DOHH2 (cell line): ENCODE data around the gene LRRC41.

Experiments
- H3F3A ChIP-seq: fragments of 200-600 bp; sonication (generic), shearing (Covaris generic); 2 replicates; pipeline ENCODE4 v1.6.0; 2016; ENCODE audit warnings: antibody characterized with exemption, mild to moderate bottlenecking; ENCODE audit not compliant: control insufficient read depth, insufficient read depth
- H3K27ac ChIP-seq: fragments of 200-600 bp; sonication (generic); 2 replicates; pipeline ENCODE4 v1.5.1; 2014; ENCODE audit warnings: low read depth, mild to moderate bottlenecking, low read length, moderate library complexity
- H3K27me3 ChIP-seq: fragments of 200-600 bp; sonication (generic); 2 replicates; pipeline ENCODE4 v1.6.1; 2014; ENCODE audit warnings: mild to moderate bottlenecking, low read length, mixed read lengths; ENCODE audit not compliant: control insufficient read depth
- H3K36me3 ChIP-seq: fragments of 200-600 bp; sonication (generic); 2 replicates; pipeline ENCODE4 v1.6.1; 2014; ENCODE audit warnings: mild to moderate bottlenecking, low read length, moderate library complexity, mixed read lengths; ENCODE audit not compliant: control insufficient read depth
- H3K4me1 ChIP-seq: fragments of 200-600 bp; sonication (generic); 2 replicates; pipeline ENCODE4 v1.6.1; 2014; ENCODE audit warnings: mild to moderate bottlenecking, low read length, mixed read lengths; ENCODE audit not compliant: control insufficient read depth
- H3K4me2 ChIP-seq: fragments of 200-600 bp; sonication (generic); 2 replicates; pipeline ENCODE4 v1.6.0; 2014; ENCODE audit warnings: mild to moderate bottlenecking, low read length, moderate library complexity
- H3K4me3 ChIP-seq: fragments of 200-600 bp; sonication (generic); 2 replicates; pipeline ENCODE4 v1.5.1; 2014; ENCODE audit warnings: mild to moderate bottlenecking, low read length, mixed read lengths
- H3K79me2 ChIP-seq: fragments of 200-600 bp; sonication (generic); 2 replicates; pipeline ENCODE4 v1.6.1; 2014; ENCODE audit warnings: mild to moderate bottlenecking, low read length, mixed read lengths; ENCODE audit not compliant: control insufficient read depth
- H3K9me2 ChIP-seq: fragments of 200-600 bp; sonication (generic); replicated peaks from 2 replicates; pipeline ENCODE4 v1.6.1; 2014; ENCODE audit warnings: mild to moderate bottlenecking, low read length, mixed read lengths; ENCODE audit not compliant: control insufficient read depth
- H3K9me3 ChIP-seq: fragments of 200-600 bp; sonication (generic); 2 replicates; pipeline ENCODE4 v1.6.1; 2014; ENCODE audit warnings: antibody characterized with exemption, low read length, mixed read lengths; ENCODE audit not compliant: control insufficient read depth, insufficient read depth
- H4K20me1 ChIP-seq: fragments of 200-600 bp; sonication (generic); 2 replicates; pipeline ENCODE4 v1.6.0; 2014; ENCODE audit warnings: low read depth, mild to moderate bottlenecking, antibody characterized with exemption, low read length, moderate library complexity; ENCODE audit not compliant: control insufficient read depth, insufficient read depth
- CTCF ChIP-seq: fragments of 200-600 bp; sonication (generic); IDR thresholded peaks from one replicate; pipeline ENCODE4 v1.5.1; 2014; ENCODE audit warnings: antibody characterized with exemption, mild to moderate bottlenecking, low read depth, low read length; ENCODE audit not compliant: poor library complexity, severe bottlenecking
- EZH2phosphoT487 ChIP-seq: fragments of 200-600 bp; sonication (generic); IDR thresholded peaks from 2 replicates; pipeline ENCODE4 v1.6.1; 2017; ENCODE audit warnings: borderline replicate concordance, mild to moderate bottlenecking, antibody characterized with exemption, low read length, moderate library complexity, mixed read lengths

Gene LRRC41

GRCh38 chr1:46303038-46303871 is at the start of gene LRRC41, which contains the start of gene UQCRH:
Gene LRRC41, minus strand, starts transcription at chr1:46303616. Its CDS starts 294 bp downstream, at chr1:46303322.
Gene UQCRH, plus strand, starts transcription at chr1:46303698. Its CDS starts 69 bp downstream, at chr1:46303767.
- Histone ChIP-seq H4K20me1 (peaks cover 34% of the 10 kb centered on the region; the same call in 1 of the 2 replicates), H3K4me2 (peak within 1 kb of the TSS; percentile 92), H3F3A (peaks cover 3% of the 10 kb centered on the region), H3K79me2 (peaks cover 99% of the 10 kb centered on the region), H3K4me3 (peak within 1 kb of the TSS; percentile 81), H3K9me2 (no peaks in the 10 kb centered on the region), H3K36me3 (peaks cover 73% of the 10 kb centered on the region), H3K27me3 (no peaks in the 10 kb centered on the region), H3K9me3 (no peaks in the 10 kb centered on the region), H3K4me1 (peaks cover 33% of the 10 kb centered on the region), H3K27ac (peak within 1 kb of the TSS; percentile 77)
- no peak for TF ChIP-seq CTCF
- TF ChIP-seq EZH2phosphoT487: no peak

GRCh38 chr1:46352363-46352762 is 48.9 kb upstream of the LRRC41 start:
- Histone ChIP-seq H3K9me3 (no peaks in the 10 kb centered on the region), H3K4me3 (no peak overlapping the region), H3K27me3 (no peaks in the 10 kb centered on the region), H3K9me2 (no peaks in the 10 kb centered on the region), H3K4me1 (peaks cover 10% of the 10 kb centered on the region), H4K20me1 (no peaks in the 10 kb centered on the region), H3K27ac (no peak overlapping the region), H3K79me2 (peaks cover 28% of the 10 kb centered on the region), H3K4me2 (no peak overlapping the region), H3F3A (peaks cover 4% of the 10 kb centered on the region), H3K36me3 (peaks cover 75% of the 10 kb centered on the region)
- TF ChIP-seq EZH2phosphoT487 (no peak), CTCF (no peak)

- H3K4me3 ChIP-seq: no peak overlapping the region
- H3K27ac ChIP-seq: no peak overlapping the region
- no peaks in the 10 kb centered on the region for H3K9me3 ChIP-seq
- H3F3A ChIP-seq: peaks cover 14% of the 10 kb centered on the region
- H3K27me3 ChIP-seq: no peaks in the 10 kb centered on the region
- no peak overlapping the region for H3K4me2 ChIP-seq
- H3K4me1 ChIP-seq: peaks cover 33% of the 10 kb centered on the region
- peaks cover 84% of the 10 kb centered on the region for H3K36me3 ChIP-seq
- no peak for TF ChIP-seq EZH2phosphoT487
- no peak for TF ChIP-seq CTCF
- peaks cover 65% of the 10 kb centered on the region for H3K79me2 ChIP-seq
- H3K9me2 ChIP-seq: no peaks in the 10 kb centered on the region
- H4K20me1 ChIP-seq: 0 out of 2 replicates have a peak, but pooled peaks cover 3% of the 10 kb centered on the region
Measured at GRCh38 chr1:46345281-46345680, 41.9 kb upstream of the LRRC41 start.
